GM21390 (cell line): Measurements from ENCODE around the gene C2CD2.
"Not testable (repeated sequence)": the region's sequence is repeated elsewhere in the genome, so short reads cannot be mapped to it uniquely, and the experiment has no call there.

ENCODE experiments used
- ATAC-seq: cut with Tn5 transposase; IDR thresholded peaks from one replicate; pipeline ENCODE4 v1.9.1; 2021; ENCODE audit not compliant: unreplicated experiment

C2CD2 gene

GRCh38 chr21:41975391-41976272, 21.8 kb upstream of the C2CD2 start:
- no peak for ATAC-seq

DNA sequence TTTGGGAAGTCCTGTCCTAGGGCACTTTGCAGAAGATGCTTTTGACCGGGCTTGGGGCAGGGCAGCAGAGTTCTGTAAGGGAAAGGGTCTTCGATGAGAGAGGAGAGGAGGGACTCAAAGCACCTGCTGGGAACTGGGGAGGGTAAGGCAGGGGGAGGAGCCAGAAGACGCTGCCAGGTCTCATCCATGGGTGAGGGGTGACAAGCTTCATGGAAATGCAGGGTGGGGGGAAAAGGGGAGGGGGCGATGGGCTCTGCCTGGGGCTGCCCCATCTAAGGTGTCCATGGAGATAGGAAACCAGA, 20.9 kb upstream of the C2CD2 start:
- ATAC-seq: no peak

GRCh38 chr21:41973861-41974751, 20.3 kb upstream of the C2CD2 start:
- ATAC-seq: no peak

- ATAC-seq: no peak
Measured at GRCh38 chr21:41973427-41973831, 19.6 kb upstream of the C2CD2 start.

GRCh38 chr21:41972511-41973205, 18.8 kb upstream of the C2CD2 start:
- no peak for ATAC-seq

DNA sequence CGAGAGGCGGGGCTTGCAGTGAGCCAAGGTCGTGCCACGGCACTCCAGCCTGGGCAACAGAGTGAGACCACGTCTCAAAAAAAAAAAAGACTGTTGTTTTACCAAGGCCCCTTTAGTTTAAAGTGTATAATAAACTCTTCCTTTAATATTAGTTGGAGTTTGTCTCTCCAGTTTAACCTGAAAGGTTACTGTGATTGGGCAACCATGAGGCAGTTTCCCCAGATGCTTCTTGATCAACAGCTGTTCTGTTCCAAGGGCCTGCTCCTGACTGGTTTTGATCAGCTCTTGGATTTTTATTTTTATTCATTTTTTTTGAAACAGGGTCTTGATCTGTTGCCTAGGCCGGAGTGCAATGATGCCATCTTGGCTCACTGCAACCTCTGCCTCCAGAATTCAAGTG, 18.1 kb upstream of the C2CD2 start:
- ATAC-seq: no peak

- ATAC-seq: no peak
Measured at GRCh38 chr21:41970751-41971653, 17.2 kb upstream of the C2CD2 start.

DNA sequence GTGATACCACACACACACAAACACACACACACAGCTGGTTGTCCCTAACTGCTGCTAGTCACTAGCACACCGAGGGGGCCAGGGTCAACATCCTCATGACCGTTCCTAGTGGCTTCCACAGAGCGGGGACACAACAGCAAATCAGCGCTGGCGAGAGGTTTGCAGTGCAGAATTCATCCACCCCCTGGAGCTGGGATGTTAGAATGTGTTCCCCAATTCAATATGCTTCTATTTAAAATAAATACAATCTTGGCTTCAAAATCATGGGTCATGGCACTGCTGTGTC, 16.2 kb upstream of the C2CD2 start:
- ATAC-seq: no peak

GRCh38 chr21:41967708-41968107, 13.9 kb upstream of the C2CD2 start:
- no peak for ATAC-seq

- no peak for ATAC-seq
Measured at GRCh38 chr21:41966872-41967621, 13.2 kb upstream of the C2CD2 start.

GRCh38 chr21:41966041-41966833, 12.4 kb upstream of the C2CD2 start:
- no peak for ATAC-seq

DNA sequence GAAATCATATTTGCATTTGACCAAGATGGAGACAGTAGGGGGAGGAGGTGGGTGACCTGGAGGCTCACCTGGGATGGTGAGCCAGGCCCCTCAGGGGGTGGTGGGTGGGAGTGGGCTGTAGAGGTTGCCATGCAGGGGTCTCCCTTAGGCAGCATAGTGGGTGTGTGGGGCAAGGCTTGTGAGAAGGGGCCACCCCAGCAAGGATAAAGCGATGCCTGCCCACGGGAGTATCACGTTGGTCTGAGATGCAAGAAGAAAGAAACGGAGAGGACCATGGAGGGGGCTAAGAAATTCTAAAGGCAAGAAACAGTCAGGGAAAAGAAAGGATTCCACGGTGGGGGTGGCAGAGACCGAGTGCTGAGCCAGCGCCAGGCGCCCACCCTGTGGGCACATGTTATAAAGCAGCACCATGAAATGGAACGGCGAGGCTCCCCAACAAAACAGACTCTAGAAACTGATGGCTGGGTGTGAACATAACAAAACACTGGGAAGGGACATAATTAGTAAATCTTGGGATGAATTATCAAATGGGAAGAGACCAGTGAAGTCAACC, 11.7 kb upstream of the C2CD2 start:
- no peak for ATAC-seq

- no peak for ATAC-seq
Measured at GRCh38 chr21:41965045-41965444, 11.2 kb upstream of the C2CD2 start.

- no peak for ATAC-seq
Measured at GRCh38 chr21:41964171-41964570, 10.4 kb upstream of the C2CD2 start.

DNA sequence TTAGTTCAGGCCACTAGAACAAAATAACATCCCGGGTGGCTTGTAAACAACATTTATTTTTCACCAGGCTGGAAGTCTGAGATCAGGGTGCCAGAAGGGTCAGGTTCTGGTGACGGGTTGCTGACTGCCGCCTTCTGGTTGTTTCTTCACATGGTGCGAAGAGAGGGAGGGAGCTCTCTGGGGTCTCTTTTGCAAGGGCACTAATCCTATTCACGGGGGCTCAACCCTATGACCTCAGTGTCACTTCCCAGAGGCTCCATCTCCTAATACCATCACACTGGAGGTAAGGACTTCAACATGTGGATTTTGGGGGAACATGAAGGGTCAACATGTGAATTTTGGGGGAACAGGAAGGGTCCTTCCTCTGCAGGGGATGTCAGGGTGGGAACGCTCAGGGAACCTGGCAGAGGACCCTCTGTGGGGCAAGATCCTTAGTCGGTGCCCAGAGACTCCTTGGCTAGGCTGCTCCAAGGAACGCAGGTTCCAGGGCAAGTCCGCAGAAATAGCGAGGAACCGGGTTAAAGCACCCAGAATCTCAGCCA, 8.7 kb upstream of the C2CD2 start:
- no peak for ATAC-seq

DNA sequence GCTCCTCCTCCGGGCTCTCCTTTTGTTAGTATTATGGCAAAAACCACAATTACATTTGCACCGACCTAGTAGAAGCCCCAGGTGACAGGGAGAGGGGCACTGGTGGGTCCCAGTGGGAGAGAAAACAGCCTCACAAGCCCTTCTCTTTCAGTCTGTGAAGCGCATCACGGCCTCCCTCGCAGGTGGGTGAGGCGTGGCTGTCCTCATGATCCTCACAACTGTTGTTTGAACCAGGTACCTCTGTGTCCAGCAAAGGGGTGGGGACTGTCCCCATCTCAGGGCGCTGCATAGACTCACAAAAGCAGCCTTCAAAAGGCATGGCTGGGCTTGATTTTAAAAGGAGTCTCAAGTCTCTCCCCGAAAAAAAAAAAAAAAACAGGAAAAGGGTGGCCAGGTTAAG, 7.9 kb upstream of the C2CD2 start:
- no peak for ATAC-seq

DNA sequence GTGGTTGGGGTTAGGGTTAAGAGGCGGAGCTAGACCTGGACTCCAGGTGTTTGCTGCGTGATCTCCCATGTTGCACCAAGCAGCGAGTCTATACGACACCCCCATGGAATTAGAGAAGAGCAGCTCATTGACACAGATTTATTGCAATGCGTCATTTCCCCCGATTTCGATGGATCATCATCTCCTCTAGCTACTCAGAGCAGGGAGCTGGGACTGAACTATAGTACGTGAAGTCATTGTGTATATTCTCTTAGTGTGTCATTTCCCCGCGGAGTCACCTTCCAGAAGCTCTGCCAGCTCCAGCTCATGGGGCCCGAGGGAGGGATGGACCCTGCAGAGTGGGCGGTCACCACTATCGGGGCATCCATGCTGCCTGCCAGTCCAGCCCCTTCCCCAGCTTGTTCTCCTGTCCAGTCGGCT, 7.5 kb upstream of the C2CD2 start:
- ATAC-seq: no peak

- no peak for ATAC-seq
Measured at GRCh38 chr21:41960386-41960785, 6.6 kb upstream of the C2CD2 start.

- ATAC-seq: not testable (repeated sequence)
Measured at GRCh38 chr21:41959697-41960096, 5.9 kb upstream of the C2CD2 start.
